ENCODE data around the gene SEC24B. TPM values are rescaled to one million over a fixed set of nuclear protein-coding genes. Genes with fewer than 3 reads are reported as not detected.
"Not testable (repeated sequence)": the region's sequence is repeated elsewhere in the genome, so short reads cannot be mapped to it uniquely, and the experiment has no call there.

Gene SEC24B
- total RNA-seq, 4 donors from 2014 or later = 34.8 to 41.0 (median 37.8) TPM

DNA sequence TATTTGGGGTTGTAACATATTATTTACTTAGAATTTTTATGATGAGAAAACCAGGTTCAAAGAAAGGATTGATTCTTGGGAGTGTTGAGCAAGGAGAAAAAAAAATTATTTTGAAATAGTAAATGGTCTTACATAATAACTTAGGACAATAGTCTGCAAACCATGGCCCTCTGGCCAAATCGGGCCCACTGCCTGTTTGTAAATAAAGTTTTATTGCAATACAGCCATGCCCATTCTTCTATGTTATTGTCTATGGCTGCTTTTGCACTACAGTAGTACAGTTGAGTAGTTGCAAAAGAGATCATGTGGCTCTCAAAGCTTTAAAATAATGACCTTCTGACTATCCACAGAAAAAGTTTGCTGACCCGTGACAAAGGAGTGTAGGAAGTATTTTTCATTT is 63.3 kb downstream of the SEC24B start:
- DNase-seq (ENCODE audit: low spot score) = no peak
- TF ChIP-seq, protein P1, sequence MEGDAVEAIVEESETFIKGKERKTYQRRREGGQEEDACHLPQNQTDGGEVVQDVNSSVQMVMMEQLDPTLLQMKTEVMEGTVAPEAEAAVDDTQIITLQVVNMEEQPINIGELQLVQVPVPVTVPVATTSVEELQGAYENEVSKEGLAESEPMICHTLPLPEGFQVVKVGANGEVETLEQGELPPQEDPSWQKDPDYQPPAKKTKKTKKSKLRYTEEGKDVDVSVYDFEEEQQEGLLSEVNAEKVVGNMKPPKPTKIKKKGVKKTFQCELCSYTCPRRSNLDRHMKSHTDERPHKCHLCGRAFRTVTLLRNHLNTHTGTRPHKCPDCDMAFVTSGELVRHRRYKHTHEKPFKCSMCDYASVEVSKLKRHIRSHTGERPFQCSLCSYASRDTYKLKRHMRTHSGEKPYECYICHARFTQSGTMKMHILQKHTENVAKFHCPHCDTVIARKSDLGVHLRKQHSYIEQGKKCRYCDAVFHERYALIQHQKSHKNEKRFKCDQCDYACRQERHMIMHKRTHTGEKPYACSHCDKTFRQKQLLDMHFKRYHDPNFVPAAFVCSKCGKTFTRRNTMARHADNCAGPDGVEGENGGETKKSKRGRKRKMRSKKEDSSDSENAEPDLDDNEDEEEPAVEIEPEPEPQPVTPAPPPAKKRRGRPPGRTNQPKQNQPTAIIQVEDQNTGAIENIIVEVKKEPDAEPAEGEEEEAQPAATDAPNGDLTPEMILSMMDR (IDR thresholded peaks at IDR 0.05) = no peak
- no peak for ATAC-seq (ENCODE audit: low FRiP score)

GRCh38 chr4:109497511-109497910 is 63.9 kb downstream of the SEC24B start:
- no peak for ATAC-seq (ENCODE audit: low FRiP score)
- TF ChIP-seq, protein P1 (IDR thresholded peaks at IDR 0.05) = no peak
- DNase-seq (ENCODE audit: low spot score) = no peak

GRCh38 chr4:109499513-109499912 is 65.9 kb downstream of the SEC24B start:
- no peak for ATAC-seq (ENCODE audit: low FRiP score)
- TF ChIP-seq, protein P1 (IDR thresholded peaks at IDR 0.05) = no peak
- no peak for DNase-seq (ENCODE audit: low spot score)

GRCh38 chr4:109506890-109507289 is 73.3 kb downstream of the SEC24B start:
- no peak for ATAC-seq (ENCODE audit: low FRiP score)
- TF ChIP-seq, protein P1 (IDR thresholded peaks at IDR 0.05) = no peak
- no peak for DNase-seq (ENCODE audit: low spot score)

DNA sequence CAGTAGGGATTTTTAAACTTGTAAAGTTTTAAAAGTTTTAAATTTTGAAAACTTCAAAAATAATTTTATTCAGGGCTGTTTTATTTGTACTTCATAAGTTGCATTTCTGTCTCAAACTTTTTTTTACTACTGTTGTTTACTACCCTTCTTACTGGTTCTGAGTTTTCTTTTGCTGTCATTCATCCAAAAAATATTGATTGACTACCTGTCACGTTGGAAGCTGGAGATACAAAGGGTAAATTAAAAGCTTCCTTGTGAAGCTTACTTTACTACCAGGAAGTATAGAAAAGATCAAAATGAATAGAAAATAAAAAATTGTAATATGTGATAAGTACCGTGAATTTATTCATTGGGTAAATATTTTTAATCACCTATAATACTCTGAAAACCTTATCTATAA is 77.1 kb downstream of the SEC24B start:
- no peak for DNase-seq (ENCODE audit: low spot score)
- TF ChIP-seq, protein P1 (IDR thresholded peaks at IDR 0.05) = no peak
- ATAC-seq (ENCODE audit: low FRiP score) = no peak

GRCh38 chr4:109511414-109511813 is 77.8 kb downstream of the SEC24B start:
- TF ChIP-seq, protein P1 (IDR thresholded peaks at IDR 0.05) = no peak
- ATAC-seq (ENCODE audit: low FRiP score) (no peak), DNase-seq (ENCODE audit: low spot score) (no peak)

DNA sequence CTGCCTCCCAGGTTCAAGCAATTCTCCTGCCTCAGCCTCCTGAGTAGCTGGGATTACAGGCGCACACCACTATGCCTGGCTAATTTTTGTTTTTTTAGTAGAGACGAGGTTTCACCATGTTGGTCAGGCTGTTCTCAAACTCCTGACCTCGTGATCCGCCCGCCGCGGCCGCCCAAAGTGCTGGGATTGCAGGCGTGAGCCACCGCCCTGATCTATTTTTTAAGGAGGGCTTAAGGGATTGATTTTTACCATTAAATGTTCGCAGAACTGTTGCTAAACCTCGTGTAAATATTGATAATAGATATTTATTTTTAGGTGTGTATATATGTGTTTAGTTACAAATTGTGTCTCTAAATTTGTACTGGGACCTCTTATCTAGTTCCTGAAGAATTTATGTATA is 79.8 kb downstream of the SEC24B start:
- DNase-seq (ENCODE audit: low spot score); ATAC-seq (ENCODE audit: low FRiP score): not testable (repeated sequence)

DNA sequence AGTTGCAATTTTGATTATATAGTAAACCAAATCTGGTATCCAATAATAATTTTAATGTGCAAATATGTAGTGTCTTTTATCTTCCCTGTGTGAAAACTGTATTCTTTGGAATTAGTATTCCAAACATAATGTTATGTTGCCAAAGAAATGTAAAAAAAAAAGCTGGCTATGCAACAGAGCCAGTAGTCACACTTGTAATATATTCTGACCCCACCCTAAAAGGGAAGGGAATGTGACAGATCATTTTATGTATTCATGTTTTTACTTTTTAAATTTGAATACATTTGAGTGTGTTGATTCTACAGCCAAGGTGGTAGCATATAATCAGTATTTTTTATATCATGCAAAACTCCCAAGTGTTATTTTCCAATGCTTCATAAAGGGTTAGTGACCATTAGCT is 98.6 kb downstream of the SEC24B start:
- TF ChIP-seq, protein P1 (IDR thresholded peaks at IDR 0.05) = no peak
- no peak for DNase-seq (ENCODE audit: low spot score)
- ATAC-seq (ENCODE audit: low FRiP score) = no peak

Measured in omental fat pad (tissue), 4 donors.